Fibroblast of lung (primary cell): ENCODE data around the gene S100A8. TPM values are rescaled to one million over a fixed set of nuclear protein-coding genes. Genes with fewer than 3 reads are reported as not detected.

Experiments
- DNase-seq, 2 donors: peaks; one replicate each; pipeline versions ENCODE4 v3.0.0 to v3.0.0-alpha.2; 2010; ENCODE audit warnings: low read depth in 2 of 2
- H2AFZ ChIP-seq: 2 replicates; pipeline ENCODE4 v1.5.1; 2012; ENCODE audit warnings: low read length, control low read depth, inconsistent platforms
- H3K27ac ChIP-seq: 2 replicates; pipeline ENCODE4 v1.5.1; 2011; ENCODE audit warnings: low read length, control low read depth; ENCODE audit not compliant: insufficient read depth
- H3K27me3 ChIP-seq: 2 replicates; pipeline ENCODE4 v1.5.1; 2011; ENCODE audit warnings: mild to moderate bottlenecking, low read length; ENCODE audit not compliant: control insufficient read depth, insufficient read depth
- H3K36me3 ChIP-seq: 2 replicates; pipeline ENCODE4 v1.5.1; 2011; ENCODE audit warnings: low read length; ENCODE audit not compliant: control insufficient read depth, insufficient read depth
- H3K4me1 ChIP-seq: 2 replicates; pipeline ENCODE4 v1.5.1; 2011; ENCODE audit warnings: low read length; ENCODE audit not compliant: control insufficient read depth, insufficient read depth; ENCODE audit errors: extremely low read depth
- H3K4me2 ChIP-seq: 2 replicates; pipeline ENCODE4 v1.5.1; 2011; ENCODE audit warnings: low read length, control low read depth; ENCODE audit not compliant: insufficient read depth; ENCODE audit errors: extremely low read depth
- H3K4me3 ChIP-seq, 4 experiments: fragments of 200-600 bp in 1 of 4; sonication (generic) in 1 of 4; replicated peaks in 1 of 4; 2 replicates each; pipeline ENCODE4 v1.5.1; 2011 to 2016; ENCODE audit warnings: low read length in 4 of 4, low read depth in 3 of 4, mild to moderate bottlenecking in 3 of 4, control low read depth in 2 of 4, inconsistent platforms in 1 of 4, mixed read lengths in 1 of 4; ENCODE audit not compliant: insufficient read depth in 1 of 4; ENCODE audit errors: control extremely low read depth in 1 of 4
- H3K79me2 ChIP-seq: 2 replicates; pipeline ENCODE4 v1.5.1; 2012; ENCODE audit warnings: mild to moderate bottlenecking, low read length, inconsistent platforms; ENCODE audit not compliant: control insufficient read depth, insufficient read depth
- H3K9ac ChIP-seq: 2 replicates; pipeline ENCODE4 v1.5.1; 2011; ENCODE audit warnings: mild to moderate bottlenecking, low read length, control low read depth; ENCODE audit not compliant: insufficient read depth
- H3K9me3 ChIP-seq: 2 replicates; pipeline ENCODE4 v1.5.1; 2012; ENCODE audit warnings: low read depth, low read length; ENCODE audit not compliant: control insufficient read depth, insufficient read depth
- H4K20me1 ChIP-seq: 2 replicates; pipeline ENCODE4 v1.5.1; 2011; ENCODE audit warnings: low read length; ENCODE audit not compliant: control insufficient read depth, insufficient read depth; ENCODE audit errors: extremely low read depth
- CTCF ChIP-seq, 2 donors: IDR thresholded peaks in 1 of 2; conservative IDR thresholded peaks in 1 of 2; 1 replicate in 1 of 2; 2 replicates in 1 of 2; pipeline ENCODE4 v1.5.1; 2011 to 2012; ENCODE audit warnings: low read length in 2 of 2, control low read depth in 1 of 2, inconsistent platforms in 1 of 2, low read depth in 1 of 2, mild to moderate bottlenecking in 1 of 2
- EZH2 ChIP-seq: IDR thresholded peaks from 2 replicates; pipeline ENCODE4 v1.5.1; 2012; ENCODE audit warnings: low read length, control low read depth, mild to moderate bottlenecking; ENCODE audit errors: missing control alignments
- polyA plus RNA-seq, 2 donors: library from polyadenylated mRNA; depleted of rRNA in 1 of 2; stranded (reverse) in 1 of 2; unstranded in 1 of 2; fragments of >200 nt; gene quantifications; 2 replicates each; pipeline ENCODE4 v1.2.1, GENCODE V29; 2011 to 2012; ENCODE audit warnings: missing spikeins in 1 of 2
- total RNA-seq: library from RNA; depleted of rRNA; stranded (reverse); fragments of >200 nt; gene quantifications from 2 replicates; pipeline ENCODE4 v1.2.1, GENCODE V29; 2014

Gene S100A8
- total and polyA plus RNA-seq, 2 donors (not counting 1 experiment from before 2014, with no cell fraction given) = not detected

GRCh38 chr1:153346077-153346723 lies 44.7 kb downstream of the S100A8 start:
- H3K27me3 ChIP-seq = peaks cover 12% of the 10 kb centered on the region
- DNase-seq = no peak

GRCh38 chr1:153345187-153346076 lies 45.4 kb downstream of the S100A8 start:
- Histone ChIP-seq H3K27ac (no peak overlapping the region), H3K79me2 (no peaks in the 10 kb centered on the region), H3K4me1 (no peaks in the 10 kb centered on the region), H4K20me1 (no peaks in the 10 kb centered on the region), H2AFZ (no peak overlapping the region), H3K4me3 (no peak overlapping the region), H3K36me3 (no peaks in the 10 kb centered on the region), H3K27me3 (peaks cover 12% of the 10 kb centered on the region), H3K9me3 (no peaks in the 10 kb centered on the region), H3K4me2 (no peak overlapping the region), H3K9ac (no peak overlapping the region)
- no peak for DNase-seq
- TF ChIP-seq EZH2 = no peak
- no peak for TF ChIP-seq CTCF (conservative IDR thresholded peaks at IDR 0.05 in 1 of 2, IDR thresholded peaks at IDR 0.05 in 1 of 2; ENCODE audit: low read depth in 1 of 2, low read length in 2 of 2)

More at GRCh38 chr1:153346077-153346723, 44.7 kb downstream of the S100A8 start:
- Histone ChIP-seq H3K9me3 (no peaks in the 10 kb centered on the region), H3K4me2 (no peak overlapping the region), H2AFZ (no peak overlapping the region), H3K4me3 (no peak overlapping the region), H3K4me1 (no peaks in the 10 kb centered on the region), H3K79me2 (no peaks in the 10 kb centered on the region), H3K36me3 (no peaks in the 10 kb centered on the region), H4K20me1 (no peaks in the 10 kb centered on the region), H3K9ac (no peak overlapping the region), H3K27ac (no peak overlapping the region)
- TF ChIP-seq EZH2 (no peak), CTCF (conservative IDR thresholded peaks at IDR 0.05 in 1 of 2, IDR thresholded peaks at IDR 0.05 in 1 of 2; ENCODE audit: low read depth in 1 of 2, low read length in 2 of 2) (no peak)

- TF ChIP-seq CTCF (conservative IDR thresholded peaks at IDR 0.05 in 1 of 2, IDR thresholded peaks at IDR 0.05 in 1 of 2; ENCODE audit: low read depth in 1 of 2, low read length in 2 of 2) (no peak), EZH2 (no peak)
- no peaks in the 10 kb centered on the region for H3K4me1 ChIP-seq
These were observed 46.2 kb downstream of the S100A8 start for GRCh38 chr1:153344718-153345025.

More at GRCh38 chr1:153344718-153345025, 46.2 kb downstream of the S100A8 start:
- no peak for DNase-seq
- Histone ChIP-seq H3K79me2 (no peaks in the 10 kb centered on the region), H3K9me3 (no peaks in the 10 kb centered on the region), H2AFZ (no peak overlapping the region), H3K9ac (no peak overlapping the region), H3K27me3 (peaks cover 12% of the 10 kb centered on the region), H3K4me3 (no peak overlapping the region), H4K20me1 (no peaks in the 10 kb centered on the region), H3K4me2 (no peak overlapping the region), H3K27ac (no peak overlapping the region), H3K36me3 (no peaks in the 10 kb centered on the region)
